ENCODE measurements around the gene TCF12.

Gene TCF12

DNA sequence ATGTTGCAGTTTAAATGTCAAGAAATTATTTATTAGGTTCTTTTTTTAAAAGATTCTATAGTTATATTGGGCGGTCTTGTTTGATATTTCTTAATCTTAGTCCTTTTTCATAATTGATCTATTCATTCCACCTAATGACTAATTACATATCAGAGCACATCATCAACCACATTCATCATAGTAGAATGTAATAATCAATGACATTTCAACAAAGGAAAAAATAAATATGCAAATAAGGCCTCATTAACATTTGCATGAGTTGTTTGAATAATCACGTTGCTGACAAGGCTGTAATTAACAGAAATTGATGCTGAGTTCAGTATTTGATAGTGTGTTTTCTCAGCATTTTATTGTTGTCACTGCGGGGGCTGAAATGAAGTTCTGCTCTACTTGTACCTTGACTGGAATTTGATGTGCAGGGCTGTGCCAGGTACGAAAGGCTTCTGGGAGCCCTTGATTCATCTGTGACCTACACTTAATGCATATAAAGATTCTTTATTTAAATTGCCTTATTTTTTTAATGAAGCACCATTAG is 215.7 kb downstream of the TCF12 start:
- no peak overlapping the region for H3K4me3 ChIP-seq (ENCODE audit: control insufficient read depth, low read depth, low read length)
- TF ChIP-seq, protein P1, sequence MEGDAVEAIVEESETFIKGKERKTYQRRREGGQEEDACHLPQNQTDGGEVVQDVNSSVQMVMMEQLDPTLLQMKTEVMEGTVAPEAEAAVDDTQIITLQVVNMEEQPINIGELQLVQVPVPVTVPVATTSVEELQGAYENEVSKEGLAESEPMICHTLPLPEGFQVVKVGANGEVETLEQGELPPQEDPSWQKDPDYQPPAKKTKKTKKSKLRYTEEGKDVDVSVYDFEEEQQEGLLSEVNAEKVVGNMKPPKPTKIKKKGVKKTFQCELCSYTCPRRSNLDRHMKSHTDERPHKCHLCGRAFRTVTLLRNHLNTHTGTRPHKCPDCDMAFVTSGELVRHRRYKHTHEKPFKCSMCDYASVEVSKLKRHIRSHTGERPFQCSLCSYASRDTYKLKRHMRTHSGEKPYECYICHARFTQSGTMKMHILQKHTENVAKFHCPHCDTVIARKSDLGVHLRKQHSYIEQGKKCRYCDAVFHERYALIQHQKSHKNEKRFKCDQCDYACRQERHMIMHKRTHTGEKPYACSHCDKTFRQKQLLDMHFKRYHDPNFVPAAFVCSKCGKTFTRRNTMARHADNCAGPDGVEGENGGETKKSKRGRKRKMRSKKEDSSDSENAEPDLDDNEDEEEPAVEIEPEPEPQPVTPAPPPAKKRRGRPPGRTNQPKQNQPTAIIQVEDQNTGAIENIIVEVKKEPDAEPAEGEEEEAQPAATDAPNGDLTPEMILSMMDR (conservative IDR thresholded peaks at IDR 0.05; ENCODE audit: control insufficient read depth, insufficient read depth, low read depth, low read length): no peak
- no peak for DNase-seq (ENCODE audit: low read depth)

DNA sequence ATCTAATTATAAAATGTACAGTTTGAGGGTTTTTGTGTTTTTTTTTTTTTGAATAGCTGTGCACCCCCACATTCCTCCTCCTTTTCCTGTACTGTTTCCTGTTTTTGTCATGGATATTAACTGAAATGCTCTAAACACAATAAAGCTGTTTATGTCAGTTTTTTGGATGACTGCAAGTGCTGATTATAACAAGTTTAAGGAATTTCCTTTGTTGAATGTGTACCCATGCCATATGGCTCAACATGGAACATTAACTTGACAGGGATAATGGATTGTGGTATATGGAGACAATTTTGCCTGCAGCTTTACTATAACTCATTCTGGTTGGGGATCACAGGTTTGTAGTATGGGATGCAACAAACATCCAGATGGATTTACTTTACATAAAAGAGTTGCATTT is 216.4 kb downstream of the TCF12 start:
- DNase-seq (ENCODE audit: low read depth): no peak
- no peak overlapping the region for H3K4me3 ChIP-seq (ENCODE audit: control insufficient read depth, low read depth, low read length)
- TF ChIP-seq, protein P1 (conservative IDR thresholded peaks at IDR 0.05; ENCODE audit: control insufficient read depth, insufficient read depth, low read depth, low read length): no peak

DNA sequence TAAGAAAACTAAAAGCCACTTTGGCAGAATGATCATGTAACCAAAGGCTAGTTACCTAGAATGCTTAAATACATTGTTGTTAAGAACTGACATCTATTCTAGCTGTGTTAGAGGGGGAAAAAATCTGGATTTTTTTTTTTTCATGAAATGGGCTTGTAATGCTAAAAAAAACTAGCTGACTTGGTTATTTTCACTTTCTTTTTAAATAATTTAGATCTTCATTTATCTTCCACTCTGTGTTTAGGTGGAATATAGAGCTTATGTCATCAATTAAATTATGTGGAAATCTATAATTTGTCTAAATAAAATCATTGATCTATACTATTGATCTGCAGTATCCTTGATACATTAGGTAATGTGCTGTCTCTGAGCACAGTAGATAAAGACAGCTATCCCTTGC is 217.4 kb downstream of the TCF12 start:
- TF ChIP-seq, protein P1 (conservative IDR thresholded peaks at IDR 0.05; ENCODE audit: control insufficient read depth, insufficient read depth, low read depth, low read length): no peak
- H3K4me3 ChIP-seq (ENCODE audit: control insufficient read depth, low read depth, low read length): no peak overlapping the region
- DNase-seq (ENCODE audit: low read depth): no peak

DNA sequence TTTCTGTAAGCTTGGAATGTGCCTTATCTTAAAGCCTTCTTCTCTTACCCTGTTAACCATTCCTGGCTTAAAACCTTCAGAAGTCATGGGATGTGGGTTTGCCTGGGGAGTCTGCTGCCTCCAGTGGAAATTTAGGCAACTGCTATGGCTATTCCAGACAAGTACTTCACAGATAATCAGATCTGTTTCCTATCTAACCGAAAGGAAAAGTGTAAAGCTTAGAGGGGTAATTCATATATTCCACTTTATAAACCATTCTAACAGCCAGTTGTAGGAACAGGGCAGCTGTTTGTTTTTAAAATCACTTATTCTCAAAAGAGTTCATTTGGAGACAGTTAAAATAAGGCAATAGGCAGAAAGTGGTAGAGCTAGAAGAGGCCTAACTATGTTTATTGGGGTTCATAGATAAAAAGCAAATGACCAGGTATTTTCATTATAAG is 219.9 kb downstream of the TCF12 start:
- peak; percentile 74 for DNase-seq (ENCODE audit: low read depth)
- H3K4me3 ChIP-seq (ENCODE audit: control insufficient read depth, low read depth, low read length): no peak overlapping the region
- TF ChIP-seq, protein P1 (conservative IDR thresholded peaks at IDR 0.05; ENCODE audit: control insufficient read depth, insufficient read depth, low read depth, low read length): peak; percentile 94

DNA sequence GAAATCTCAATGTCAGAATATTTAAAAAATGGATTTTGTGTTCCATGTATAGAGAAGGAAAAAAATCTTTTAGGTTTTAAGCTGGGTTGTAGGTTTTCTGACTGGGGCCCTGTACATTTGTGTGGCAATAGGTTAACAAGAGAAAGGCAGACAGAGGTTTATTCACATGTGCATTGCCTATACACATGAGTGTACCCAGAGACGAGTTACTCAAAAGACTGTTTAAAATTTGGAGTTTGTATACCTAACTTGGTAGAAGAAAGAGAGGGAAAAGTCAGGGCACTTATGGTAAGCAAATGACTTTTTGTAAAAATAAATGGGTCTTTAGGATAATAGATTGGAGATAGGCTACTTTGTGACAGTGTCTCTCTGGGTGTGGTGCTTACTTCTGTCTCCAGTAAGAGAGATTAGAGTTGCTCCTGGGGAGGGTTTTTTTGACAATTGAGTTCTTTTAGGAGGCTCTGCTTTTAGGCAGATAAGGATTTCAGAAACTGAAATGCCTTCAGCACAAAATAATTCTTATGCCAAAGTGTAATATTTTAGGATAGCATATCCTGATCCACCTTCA is 225.2 kb downstream of the TCF12 start:
- TF ChIP-seq, protein P1 (conservative IDR thresholded peaks at IDR 0.05; ENCODE audit: control insufficient read depth, insufficient read depth, low read depth, low read length): no peak
- H3K4me3 ChIP-seq (ENCODE audit: control insufficient read depth, low read depth, low read length): no peak overlapping the region
- DNase-seq (ENCODE audit: low read depth): no peak

DNA sequence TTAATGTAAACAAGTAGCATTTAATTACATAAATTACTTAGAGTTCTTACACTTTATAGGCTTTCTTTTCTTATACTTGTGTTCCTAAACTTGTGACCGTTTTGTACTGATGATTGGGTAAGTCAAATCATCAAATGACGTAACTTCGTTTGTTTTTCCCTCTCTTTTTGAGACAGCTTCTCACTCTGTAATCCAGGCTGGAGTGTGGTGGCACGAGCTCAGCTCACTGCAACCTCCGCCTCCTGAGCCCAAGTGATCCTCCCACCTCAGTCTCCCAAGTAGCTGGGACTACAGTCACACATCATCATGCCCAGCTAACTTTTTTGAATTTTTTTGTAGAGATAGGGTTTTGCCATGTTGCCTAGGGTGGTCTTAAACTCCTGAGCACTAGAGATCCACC is 226.0 kb downstream of the TCF12 start:
- H3K4me3 ChIP-seq (ENCODE audit: control insufficient read depth, low read depth, low read length): no peak overlapping the region
- TF ChIP-seq, protein P1 (conservative IDR thresholded peaks at IDR 0.05; ENCODE audit: control insufficient read depth, insufficient read depth, low read depth, low read length): no peak
- DNase-seq (ENCODE audit: low read depth): no peak

All from fibroblast of mammary gland (primary cell).